MM.1S (cell line): ENCODE results near the gene AK9.

Experiments used
- EZH2 ChIP-seq: fragments of 300-600 bp; sonication (generic); optimal IDR thresholded peaks from 2 replicates; pipeline ENCODE3; 2017; ENCODE audit warnings: low read depth, mild to moderate bottlenecking, antibody characterized with exemption, low read length, mixed read lengths
- EZH2phosphoT487 ChIP-seq: fragments of 300-600 bp; sonication (generic); IDR thresholded peaks from 2 replicates; pipeline ENCODE4 v1.6.1; 2018; ENCODE audit warnings: antibody characterized with exemption, low read length
- TF ChIP-seq, protein P1 (sequence below): fragments of 300-600 bp; sonication (generic); IDR thresholded peaks from 2 replicates; pipeline ENCODE4 v1.5.1; 2016; ENCODE audit warnings: antibody characterized with exemption, low read length, mixed read lengths

DNA sequence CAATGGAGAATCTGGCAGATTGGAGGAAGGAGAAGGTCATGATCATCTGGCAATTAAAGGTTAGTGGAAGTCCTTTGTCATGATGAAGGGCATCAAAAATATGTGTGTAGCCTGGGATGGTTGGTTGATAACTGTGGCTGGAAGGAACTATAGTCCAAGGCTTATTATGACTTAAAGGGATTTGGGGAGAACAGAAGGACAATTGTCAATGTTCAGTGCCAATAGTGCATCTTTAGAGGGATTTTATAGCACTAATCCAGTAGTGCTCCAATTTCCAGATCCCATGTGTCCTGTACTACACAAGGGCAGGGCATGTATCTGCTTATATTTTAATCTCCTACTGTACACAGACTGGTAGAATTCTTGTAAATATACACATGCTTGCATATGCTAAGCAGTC is 203.0 kb downstream of the AK9 start:
- TF ChIP-seq, protein P1, sequence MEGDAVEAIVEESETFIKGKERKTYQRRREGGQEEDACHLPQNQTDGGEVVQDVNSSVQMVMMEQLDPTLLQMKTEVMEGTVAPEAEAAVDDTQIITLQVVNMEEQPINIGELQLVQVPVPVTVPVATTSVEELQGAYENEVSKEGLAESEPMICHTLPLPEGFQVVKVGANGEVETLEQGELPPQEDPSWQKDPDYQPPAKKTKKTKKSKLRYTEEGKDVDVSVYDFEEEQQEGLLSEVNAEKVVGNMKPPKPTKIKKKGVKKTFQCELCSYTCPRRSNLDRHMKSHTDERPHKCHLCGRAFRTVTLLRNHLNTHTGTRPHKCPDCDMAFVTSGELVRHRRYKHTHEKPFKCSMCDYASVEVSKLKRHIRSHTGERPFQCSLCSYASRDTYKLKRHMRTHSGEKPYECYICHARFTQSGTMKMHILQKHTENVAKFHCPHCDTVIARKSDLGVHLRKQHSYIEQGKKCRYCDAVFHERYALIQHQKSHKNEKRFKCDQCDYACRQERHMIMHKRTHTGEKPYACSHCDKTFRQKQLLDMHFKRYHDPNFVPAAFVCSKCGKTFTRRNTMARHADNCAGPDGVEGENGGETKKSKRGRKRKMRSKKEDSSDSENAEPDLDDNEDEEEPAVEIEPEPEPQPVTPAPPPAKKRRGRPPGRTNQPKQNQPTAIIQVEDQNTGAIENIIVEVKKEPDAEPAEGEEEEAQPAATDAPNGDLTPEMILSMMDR = no peak
- TF ChIP-seq EZH2 (no peak), EZH2phosphoT487 (no peak)
